ENCODE results near the gene SLC22A23. TPM values are rescaled to one million over a fixed set of nuclear protein-coding genes. Genes with fewer than 3 reads are reported as not detected.

SLC22A23 gene
- total RNA-seq, 2 donors from 2014 or later: 85.7 to 89.5 TPM

DNA sequence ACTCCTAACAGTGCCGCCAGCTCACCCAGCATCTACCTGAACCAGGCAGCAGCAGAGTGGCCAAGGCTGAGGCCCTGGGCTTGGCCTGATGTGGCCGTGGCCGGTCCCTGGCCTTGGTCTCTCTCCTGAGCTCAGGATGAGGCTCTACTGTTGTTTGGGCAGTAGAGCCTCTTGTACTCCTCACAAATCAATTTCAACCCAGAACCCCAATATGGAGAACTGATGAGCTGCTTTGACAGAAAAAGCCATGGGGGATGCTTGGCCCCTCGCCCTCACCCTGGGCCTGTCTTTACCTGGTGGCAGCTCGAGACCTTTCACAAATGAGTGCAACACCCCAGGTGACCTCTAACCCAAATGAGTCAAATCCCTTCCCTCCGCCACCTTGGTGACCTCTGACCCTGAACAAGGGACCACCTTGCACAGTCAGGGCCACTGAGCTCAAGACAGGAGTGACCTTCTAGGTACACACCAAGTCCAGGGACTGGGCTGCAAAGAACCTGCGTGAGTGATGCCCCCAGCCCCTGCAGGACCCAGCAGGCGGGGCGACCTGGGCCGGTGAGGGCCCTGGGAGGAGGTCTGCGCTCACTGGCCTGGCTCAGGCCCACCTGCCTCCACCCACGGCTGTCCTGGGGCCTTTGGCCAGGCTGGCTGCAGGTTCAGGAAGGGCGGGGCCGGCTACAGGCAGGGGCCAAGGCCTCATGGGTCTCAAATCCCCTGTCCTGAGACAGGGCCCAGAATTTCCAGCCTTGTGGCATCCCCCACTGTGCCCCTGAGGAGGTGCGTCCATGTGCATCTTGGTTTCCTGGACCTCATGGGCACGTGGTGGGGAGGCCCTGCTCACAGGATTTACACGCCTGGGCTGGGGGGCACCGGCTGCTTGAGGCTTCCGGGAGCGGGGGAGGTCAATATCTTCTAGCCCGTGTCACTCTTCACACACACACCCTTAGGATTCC is 167.9 kb downstream of the SLC22A23 start:
- TF ChIP-seq, protein P1, sequence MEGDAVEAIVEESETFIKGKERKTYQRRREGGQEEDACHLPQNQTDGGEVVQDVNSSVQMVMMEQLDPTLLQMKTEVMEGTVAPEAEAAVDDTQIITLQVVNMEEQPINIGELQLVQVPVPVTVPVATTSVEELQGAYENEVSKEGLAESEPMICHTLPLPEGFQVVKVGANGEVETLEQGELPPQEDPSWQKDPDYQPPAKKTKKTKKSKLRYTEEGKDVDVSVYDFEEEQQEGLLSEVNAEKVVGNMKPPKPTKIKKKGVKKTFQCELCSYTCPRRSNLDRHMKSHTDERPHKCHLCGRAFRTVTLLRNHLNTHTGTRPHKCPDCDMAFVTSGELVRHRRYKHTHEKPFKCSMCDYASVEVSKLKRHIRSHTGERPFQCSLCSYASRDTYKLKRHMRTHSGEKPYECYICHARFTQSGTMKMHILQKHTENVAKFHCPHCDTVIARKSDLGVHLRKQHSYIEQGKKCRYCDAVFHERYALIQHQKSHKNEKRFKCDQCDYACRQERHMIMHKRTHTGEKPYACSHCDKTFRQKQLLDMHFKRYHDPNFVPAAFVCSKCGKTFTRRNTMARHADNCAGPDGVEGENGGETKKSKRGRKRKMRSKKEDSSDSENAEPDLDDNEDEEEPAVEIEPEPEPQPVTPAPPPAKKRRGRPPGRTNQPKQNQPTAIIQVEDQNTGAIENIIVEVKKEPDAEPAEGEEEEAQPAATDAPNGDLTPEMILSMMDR (IDR thresholded peaks at IDR 0.05): no peak
- H3K9ac ChIP-seq (ENCODE audit: low read depth in 2 of 2, low read length in 2 of 2): no peak overlapping the region
- no peak for DNase-seq
- H3K27ac ChIP-seq: no peak overlapping the region
- no peak overlapping the region for H3K4me3 ChIP-seq
- H3K9me3 ChIP-seq: no peaks in the 10 kb centered on the region
- intact Hi-C loops (cut with DNase I): no loop called here
- no peaks in the 10 kb centered on the region for H3K36me3 ChIP-seq
- no peaks in the 10 kb centered on the region for H3K4me1 ChIP-seq
- H3K27me3 ChIP-seq: no peaks in the 10 kb centered on the region

DNA sequence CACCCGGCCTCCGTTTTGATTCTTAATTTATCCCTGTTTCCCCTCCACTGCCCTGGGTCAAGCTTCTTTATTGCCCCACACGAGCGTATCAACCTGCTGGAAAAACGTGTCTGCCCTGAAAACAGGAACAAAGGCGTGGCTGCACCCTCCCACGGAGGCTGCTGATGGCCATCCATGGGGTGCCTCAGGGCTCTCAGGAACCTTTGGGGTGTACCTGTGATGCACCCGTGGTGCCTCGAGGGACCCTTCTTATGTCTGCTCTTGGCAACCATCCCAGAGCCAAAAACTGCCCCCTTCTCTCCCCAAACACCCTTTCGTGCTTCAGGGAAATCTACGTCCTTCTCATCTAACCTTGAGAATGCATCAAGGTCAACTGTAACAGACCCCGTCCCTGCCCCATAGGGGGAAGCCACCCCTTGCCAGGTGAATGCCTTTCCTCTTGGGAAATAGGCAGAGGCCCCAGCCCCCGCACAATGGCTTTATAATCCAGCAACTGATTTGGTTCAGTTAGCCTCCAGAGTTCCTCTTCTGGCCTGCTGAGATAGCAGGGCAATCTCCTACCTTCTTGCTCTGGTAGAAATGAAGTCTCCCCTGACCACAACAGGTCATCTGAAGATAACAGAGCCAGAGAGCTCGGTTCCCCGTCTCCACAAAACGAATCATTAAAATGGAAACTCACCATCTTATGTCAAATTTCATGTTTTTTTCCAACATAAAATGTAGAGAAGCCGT is 168.7 kb downstream of the SLC22A23 start:
- no peak for DNase-seq
- intact Hi-C loops (cut with DNase I): no loop called here
- no peak overlapping the region for H3K4me3 ChIP-seq
- H3K27me3 ChIP-seq: no peaks in the 10 kb centered on the region
- no peak overlapping the region for H3K27ac ChIP-seq
- TF ChIP-seq, protein P1 (IDR thresholded peaks at IDR 0.05): no peak
- H3K4me1 ChIP-seq: no peaks in the 10 kb centered on the region
- no peaks in the 10 kb centered on the region for H3K36me3 ChIP-seq
- H3K9ac ChIP-seq (ENCODE audit: low read depth in 2 of 2, low read length in 2 of 2): no peak overlapping the region
- H3K9me3 ChIP-seq: no peaks in the 10 kb centered on the region

DNA sequence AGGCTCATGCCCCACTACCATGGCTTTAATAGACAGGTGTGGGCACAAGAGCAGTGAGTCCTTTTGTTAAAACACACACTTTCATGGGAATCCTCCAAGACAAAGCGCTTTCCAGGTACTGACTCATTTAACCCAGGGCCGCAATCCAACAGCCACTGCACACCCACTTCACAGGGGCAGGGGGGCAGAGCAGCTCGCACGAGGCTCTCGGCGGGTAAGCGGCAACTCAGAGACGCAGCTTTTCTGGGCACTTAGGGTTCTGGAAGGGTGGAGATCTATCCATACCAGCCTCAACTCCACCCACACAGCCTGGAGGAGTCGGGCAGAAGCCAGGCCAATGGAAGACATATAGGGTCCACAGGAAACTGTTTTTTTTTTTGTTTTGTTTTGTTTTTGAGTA is 169.5 kb downstream of the SLC22A23 start:
- no peaks in the 10 kb centered on the region for H3K36me3 ChIP-seq
- intact Hi-C loops (cut with DNase I): no loop called here

DNA sequence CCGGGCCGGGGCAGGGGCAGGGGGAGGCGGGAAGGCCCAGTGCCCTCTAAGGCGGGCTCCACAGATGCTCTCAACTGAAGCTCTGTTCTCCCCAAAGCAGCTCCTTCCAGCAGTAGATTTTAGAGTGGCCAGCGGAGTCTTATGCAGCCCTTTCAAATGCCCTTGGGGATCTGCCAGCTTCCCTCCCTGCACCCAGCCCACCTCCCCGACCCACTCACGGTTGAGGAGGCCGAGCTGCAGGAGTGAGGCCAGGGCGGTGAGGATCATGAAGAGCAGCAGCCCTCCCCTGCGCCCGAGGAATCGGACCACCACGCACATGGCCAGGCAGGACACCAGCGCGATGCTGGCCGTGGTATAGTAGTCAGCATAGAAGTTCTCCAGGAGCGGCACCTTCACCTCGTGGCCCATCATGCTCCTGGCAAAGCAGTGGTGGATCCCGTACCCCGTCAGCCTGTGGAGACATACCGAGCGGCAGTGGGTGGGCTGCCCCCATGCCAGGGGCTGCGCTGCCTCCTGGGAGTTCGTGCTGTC is 170.1 kb downstream of the SLC22A23 start:
- no peaks in the 10 kb centered on the region for H3K36me3 ChIP-seq
- no peak overlapping the region for H3K9ac ChIP-seq (ENCODE audit: low read depth in 2 of 2, low read length in 2 of 2)
- H3K27ac ChIP-seq: no peak overlapping the region
- H3K27me3 ChIP-seq: no peaks in the 10 kb centered on the region
- no peak overlapping the region for H3K4me3 ChIP-seq
- TF ChIP-seq, protein P1 (IDR thresholded peaks at IDR 0.05): no peak
- no peak for DNase-seq
- intact Hi-C loops (cut with DNase I): no loop called here
- H3K9me3 ChIP-seq: no peaks in the 10 kb centered on the region
- no peaks in the 10 kb centered on the region for H3K4me1 ChIP-seq

More for the DNA sequence above, 169.5 kb downstream of the SLC22A23 start:
- DNase-seq: no peak
- Histone ChIP-seq H3K27ac (no peak overlapping the region), H3K4me1 (no peaks in the 10 kb centered on the region), H3K9ac (ENCODE audit: low read depth in 2 of 2, low read length in 2 of 2) (no peak overlapping the region), H3K27me3 (no peaks in the 10 kb centered on the region), H3K4me3 (no peak overlapping the region), H3K9me3 (no peaks in the 10 kb centered on the region)
- TF ChIP-seq, protein P1 (IDR thresholded peaks at IDR 0.05): no peak

DNA sequence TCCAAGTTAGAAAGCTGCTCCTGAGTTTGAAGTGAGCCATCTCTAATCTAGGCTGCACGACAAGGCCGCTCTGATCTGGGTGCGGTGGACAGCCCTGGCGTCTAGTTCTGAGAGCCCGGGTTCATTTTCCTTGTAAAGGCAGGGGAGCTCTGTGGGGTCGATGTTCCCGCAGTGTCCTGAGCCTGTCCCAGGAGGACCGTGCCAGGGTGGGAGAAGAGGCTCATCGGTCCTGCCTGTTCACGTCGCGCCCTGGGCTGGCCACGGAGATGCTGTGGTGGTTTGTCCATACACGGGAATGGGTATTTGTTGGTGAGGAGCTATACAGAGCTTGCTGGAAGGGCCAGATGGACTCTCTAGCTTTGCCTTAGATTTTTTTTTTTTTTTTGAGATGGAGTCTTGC is 171.1 kb downstream of the SLC22A23 start:
- no peaks in the 10 kb centered on the region for H3K36me3 ChIP-seq
- DNase-seq: no peak
- TF ChIP-seq, protein P1 (IDR thresholded peaks at IDR 0.05): no peak
- no peak overlapping the region for H3K9ac ChIP-seq (ENCODE audit: low read depth in 2 of 2, low read length in 2 of 2)
- H3K4me1 ChIP-seq: no peaks in the 10 kb centered on the region
- no peak overlapping the region for H3K4me3 ChIP-seq
- intact Hi-C loops (cut with DNase I): no loop called here
- no peaks in the 10 kb centered on the region for H3K9me3 ChIP-seq
- no peak overlapping the region for H3K27ac ChIP-seq
- no peaks in the 10 kb centered on the region for H3K27me3 ChIP-seq

All from colonic mucosa (tissue), 4 donors.